GM21367 (cell line): ENCODE data around the gene GPC6.
"Not testable (repeated sequence)": the region's sequence is repeated elsewhere in the genome, so short reads cannot be mapped to it uniquely, and the experiment has no call there.

ENCODE experiments used
- ATAC-seq: cut with Tn5 transposase; IDR thresholded peaks from one replicate; pipeline ENCODE4 v1.9.1; 2021; ENCODE audit not compliant: unreplicated experiment

Gene GPC6

DNA sequence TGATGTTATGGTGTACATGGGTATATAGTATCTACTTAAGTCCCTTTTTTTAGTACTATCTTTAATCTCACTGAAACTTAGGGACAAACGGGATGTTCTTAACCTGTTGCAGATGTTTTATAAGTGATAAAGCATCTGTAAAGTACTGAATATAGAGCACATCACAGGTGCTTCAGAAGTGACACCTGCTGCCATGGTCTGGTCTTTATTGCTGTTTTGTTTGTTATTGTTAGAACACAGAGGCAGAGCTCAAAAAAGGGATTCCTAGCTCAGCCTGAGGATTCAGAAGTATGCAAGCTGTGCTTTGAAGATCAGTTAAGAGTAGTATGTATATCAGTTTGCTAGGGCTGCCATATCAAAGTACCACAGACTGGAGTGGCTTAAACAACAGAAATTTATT, 1033.4 kb downstream of the GPC6 start:
- no peak for ATAC-seq

GRCh38 chr13:94261163-94261562, 1034.6 kb downstream of the GPC6 start:
- ATAC-seq = no peak

DNA sequence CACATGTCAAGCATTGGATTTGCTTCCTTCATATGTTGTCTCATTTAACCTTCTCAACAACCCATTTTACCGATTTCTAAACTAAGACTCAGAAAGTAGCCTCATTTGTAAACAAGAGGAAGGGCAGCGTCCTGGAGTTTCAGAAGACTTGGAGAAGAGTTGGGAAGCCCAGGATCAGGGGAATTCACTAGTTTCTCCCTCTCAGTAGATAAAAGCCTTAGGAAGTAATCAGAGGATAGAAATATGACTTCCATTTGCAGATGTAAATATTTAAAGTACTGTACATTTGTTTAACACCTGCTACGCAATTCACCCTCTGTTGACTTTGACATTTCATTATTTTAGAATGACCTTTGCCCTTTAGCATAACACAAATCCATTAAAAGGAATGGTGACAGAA, 1036.4 kb downstream of the GPC6 start:
- no peak for ATAC-seq

GRCh38 chr13:94267581-94268366, 1041.2 kb downstream of the GPC6 start:
- ATAC-seq = no peak

DNA sequence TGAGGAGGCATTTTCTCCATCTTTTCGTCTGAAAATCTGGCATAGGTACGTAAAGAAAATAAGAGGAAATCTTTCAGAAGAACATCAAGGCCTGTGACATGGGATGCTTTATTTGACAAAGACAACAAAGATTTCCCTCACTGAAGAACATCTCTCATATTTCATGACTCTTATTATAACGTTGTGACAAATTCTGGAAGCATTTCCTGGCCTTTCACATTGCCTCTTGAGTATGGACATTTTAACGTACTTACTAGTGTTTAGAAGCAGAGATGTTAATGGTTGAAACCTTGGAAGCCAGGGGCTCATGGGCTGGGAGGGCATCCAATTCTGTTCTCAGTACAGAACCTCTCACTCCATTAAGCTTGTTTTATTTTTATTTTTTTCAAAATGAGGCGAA, 1042.1 kb downstream of the GPC6 start:
- ATAC-seq = no peak

DNA sequence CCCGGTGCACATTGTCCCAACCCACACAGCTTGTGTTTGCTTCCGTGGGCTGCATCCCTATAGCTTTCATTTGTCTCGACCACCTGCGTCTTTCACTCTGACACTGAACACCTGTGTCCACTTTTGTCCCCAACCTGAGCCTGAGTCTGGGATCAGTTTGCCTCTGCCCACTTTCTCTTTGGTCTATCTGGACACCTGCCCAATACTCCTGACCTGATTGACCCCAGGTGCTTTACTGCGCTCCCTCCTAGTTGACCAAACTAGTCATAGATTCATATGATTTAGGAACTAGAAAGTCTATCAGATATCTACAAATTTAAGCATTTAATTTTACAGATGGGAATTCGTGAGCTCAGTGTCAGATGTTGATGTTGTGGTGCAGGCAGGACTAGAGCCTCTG, 1043.0 kb downstream of the GPC6 start:
- no peak for ATAC-seq

- no peak for ATAC-seq
Measured at GRCh38 chr13:94270556-94270955, 1043.9 kb downstream of the GPC6 start.

DNA sequence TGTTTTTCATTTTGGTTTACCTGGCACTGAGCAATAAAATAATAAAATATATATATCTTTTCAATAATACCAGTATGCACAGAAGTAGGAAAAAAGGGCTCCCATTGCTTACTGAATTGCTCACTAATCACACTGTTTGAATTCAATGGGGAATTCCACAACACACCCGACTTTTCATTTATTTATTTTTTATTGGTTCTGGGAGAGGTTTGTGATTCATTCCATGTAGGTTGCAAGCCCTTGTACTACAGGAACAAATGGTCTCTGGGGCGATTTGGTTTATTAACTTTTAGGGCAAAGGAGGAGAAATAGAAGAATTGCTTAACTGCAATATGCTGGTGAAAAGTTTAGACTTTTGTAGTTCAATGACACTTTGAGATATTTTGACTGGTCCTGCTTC, 1045.4 kb downstream of the GPC6 start:
- ATAC-seq = no peak

- no peak for ATAC-seq
Measured at GRCh38 chr13:94280349-94280748, 1053.7 kb downstream of the GPC6 start.

- ATAC-seq = no peak
Measured at GRCh38 chr13:94280845-94281244, 1054.2 kb downstream of the GPC6 start.

DNA sequence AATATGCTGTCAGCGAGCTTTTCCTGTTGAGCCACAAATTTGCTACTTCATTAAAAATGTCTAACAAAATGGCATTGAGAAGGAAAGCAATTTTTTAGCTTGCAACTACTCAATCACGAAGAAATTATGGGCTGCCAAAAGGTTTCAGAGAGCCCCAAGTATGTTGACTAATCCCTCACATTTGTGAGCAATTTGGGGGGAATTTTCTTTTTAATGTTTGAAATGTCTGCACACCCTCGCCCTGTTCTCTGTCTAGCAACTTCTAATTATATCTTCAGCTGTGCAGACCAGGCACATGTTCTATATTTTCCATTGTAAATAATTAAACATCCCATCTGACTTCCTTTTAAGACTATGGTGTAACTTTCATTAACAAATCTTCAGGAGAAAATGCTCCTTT, 1060.0 kb downstream of the GPC6 start:
- ATAC-seq = no peak

DNA sequence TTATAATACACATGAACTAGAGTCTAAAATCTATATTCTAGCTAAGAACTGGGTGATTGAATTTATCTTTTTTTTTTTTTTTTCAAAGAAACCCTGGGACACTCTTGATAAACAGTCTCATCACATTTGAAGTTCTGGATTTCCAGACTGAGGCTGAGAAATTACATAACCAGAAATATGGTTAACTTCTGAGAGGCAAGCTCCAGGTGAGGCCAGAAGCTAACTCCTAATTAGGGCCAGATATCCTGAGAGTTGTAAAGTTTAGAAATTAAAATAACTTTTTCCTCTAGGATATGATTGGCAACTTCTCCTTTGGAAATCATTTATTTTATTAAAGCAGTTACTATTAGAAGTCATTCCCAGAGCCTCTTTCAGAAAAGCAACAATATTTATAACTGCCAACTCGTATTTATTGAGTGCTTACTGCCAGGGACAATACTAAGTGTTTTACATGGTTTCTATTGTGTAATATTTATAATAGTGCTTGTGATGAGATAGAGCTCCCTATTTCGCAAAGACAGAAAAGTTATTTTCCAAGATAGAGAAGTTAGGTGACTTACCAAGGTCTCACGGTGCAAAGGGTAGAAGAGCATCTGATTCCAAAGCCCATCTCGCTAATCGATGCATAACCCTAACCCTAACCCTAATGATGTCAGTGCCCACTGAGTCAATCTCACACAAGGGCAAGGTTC, 1065.2 kb downstream of the GPC6 start:
- no peak for ATAC-seq

DNA sequence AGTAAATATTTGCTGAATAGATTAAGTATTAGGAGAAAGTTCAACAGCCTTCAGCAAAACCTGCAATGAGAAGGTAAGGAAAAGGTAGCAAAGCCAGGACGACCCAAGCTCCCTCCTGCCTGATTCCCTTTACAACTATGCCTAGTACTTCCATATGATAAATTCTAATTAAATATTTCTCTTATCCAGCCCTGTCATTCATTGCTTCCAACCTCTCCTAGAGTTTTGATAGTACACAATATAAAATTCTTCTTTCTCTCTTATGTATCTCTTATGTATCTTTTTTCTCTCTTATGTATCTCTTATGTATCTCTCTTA, 1065.7 kb downstream of the GPC6 start:
- no peak for ATAC-seq

- ATAC-seq = no peak
Measured at GRCh38 chr13:94296471-94296870, 1069.9 kb downstream of the GPC6 start.

- ATAC-seq = no peak
Measured at GRCh38 chr13:94298346-94298745, 1071.7 kb downstream of the GPC6 start.

DNA sequence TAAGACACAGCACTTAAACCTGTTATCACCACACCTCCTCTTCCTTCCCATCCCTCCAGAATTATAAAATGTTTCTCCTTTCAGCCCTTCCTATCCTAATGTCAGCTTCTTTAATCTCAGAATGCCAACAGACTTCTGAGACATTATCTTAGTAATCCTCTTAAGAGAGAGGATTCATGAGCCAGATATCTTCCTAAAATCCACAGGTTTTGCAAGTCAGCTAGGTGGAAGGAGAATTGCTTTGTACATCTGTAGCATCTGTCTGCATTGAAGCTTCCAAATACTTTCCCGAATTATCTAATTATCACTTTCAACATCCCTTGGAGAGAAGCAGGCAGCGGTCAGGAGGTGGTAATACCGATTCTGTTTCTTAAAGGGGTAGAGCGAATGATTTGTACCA, 1073.8 kb downstream of the GPC6 start:
- ATAC-seq = no peak

DNA sequence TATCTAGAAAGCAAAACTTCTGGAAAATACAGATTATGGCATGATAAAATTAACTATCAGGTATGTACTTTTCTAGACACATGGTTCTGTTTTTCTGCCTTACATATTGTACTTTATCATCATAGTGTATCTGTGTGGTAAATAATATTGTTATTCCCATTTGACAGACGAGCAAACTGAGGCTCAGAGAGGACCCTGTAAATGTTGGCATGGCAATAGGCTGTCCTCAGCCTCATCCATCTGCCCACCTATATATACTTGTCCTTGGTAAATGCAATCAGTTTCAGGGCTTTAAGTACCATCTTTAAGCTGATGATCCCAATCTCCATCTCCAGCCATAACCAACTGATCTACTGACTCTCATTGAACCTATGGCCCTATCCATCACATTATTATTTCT, 1074.9 kb downstream of the GPC6 start:
- no peak for ATAC-seq

- ATAC-seq = not testable (repeated sequence)
Measured at GRCh38 chr13:94302847-94303565, 1076.4 kb downstream of the GPC6 start.

GRCh38 chr13:94303644-94304174, 1077.1 kb downstream of the GPC6 start:
- ATAC-seq = no peak

DNA sequence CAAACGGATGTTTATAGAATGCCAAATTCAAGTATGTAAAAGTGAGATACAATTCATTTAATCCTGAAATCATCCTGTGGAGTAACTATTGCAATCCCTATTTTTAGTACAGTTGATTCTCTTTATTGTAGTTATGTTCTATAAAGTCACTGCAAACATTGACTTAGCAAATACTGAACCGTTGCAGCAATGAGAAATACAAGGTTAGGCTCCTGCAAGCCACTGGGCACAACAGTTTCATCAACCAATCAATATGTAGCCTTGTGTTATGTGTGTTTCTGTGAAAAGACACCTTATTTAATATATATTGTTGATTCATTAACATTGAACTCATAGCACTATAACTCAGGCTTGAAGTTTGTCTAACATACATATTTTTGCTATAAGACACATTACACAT, 1078.4 kb downstream of the GPC6 start:
- no peak for ATAC-seq

GRCh38 chr13:94305463-94305862, 1078.9 kb downstream of the GPC6 start:
- ATAC-seq = no peak

GRCh38 chr13:94305934-94306333, 1079.3 kb downstream of the GPC6 start:
- ATAC-seq = no peak
